Mucosa of descending colon (tissue), 3 donors: Measurements from ENCODE around the gene SLC37A2. TPM values are rescaled to one million over a fixed set of nuclear protein-coding genes. Genes with fewer than 3 reads are reported as not detected.

Experiments used
- ATAC-seq: fragments of 200-7000 bp; cut with Tn5 transposase; one replicate; pipeline ENCODE4 v1.9.1; 2020; ENCODE audit warnings: mild to moderate bottlenecking, moderate library complexity
- DNase-seq, 3 donors: peaks; one replicate each; pipeline ENCODE4 v3.0.0-alpha.2; 2020
- H3K36me3 ChIP-seq: fragments of 200-600 bp; one replicate; pipeline ENCODE4 v1.8.0; 2021; ENCODE audit warnings: low read depth, mild to moderate bottlenecking
- H3K4me1 ChIP-seq: fragments of 200-600 bp; one replicate; pipeline ENCODE4 v1.8.0; 2021; ENCODE audit warnings: low read depth, mild to moderate bottlenecking
- H3K4me3 ChIP-seq: fragments of 200-600 bp; one replicate; pipeline ENCODE4 v1.8.0; 2021; ENCODE audit warnings: mild to moderate bottlenecking
- H3K9me3 ChIP-seq: fragments of 200-600 bp; one replicate; pipeline ENCODE4 v1.8.0; 2021; ENCODE audit warnings: mild to moderate bottlenecking
- intact Hi-C, 2 donors: fragments of 100-400 bp; cut with DNase I in 1 of 2; cut with micrococcal nuclease in 1 of 2; formaldehyde crosslinking; loops; one replicate each; pipeline versions ENCODE4 v1.11.0 to v1.11.1; 2022; cut with DNase I, micrococcal nuclease
- total RNA-seq, 3 donors: library from RNA; stranded (reverse); fragmentation: NEBNext Ultra II Directional in 2 of 3; extraction: Animal tissue kit (Norgen Biotek cat#: 25700) in 2 of 3; gene quantifications; one replicate each; pipeline versions ENCODE4 v1.2.1 to v1.2.4, GENCODE V29; 2021 to 2023
- TF ChIP-seq, protein P1 (sequence below): fragments of 200-600 bp; IDR thresholded peaks from one replicate; pipeline ENCODE4 v1.8.0; 2022; ENCODE audit warnings: antibody characterized with exemption, mild to moderate bottlenecking
- donor health status: DM: no; HTN: no; CAD: no; lungs with moderate emphysema.
- donor health status: DM: no; HTN: no; CAD: no.
- donor health status: DM: no; HTN: yes; CAD: no.

The SLC37A2 gene
- total RNA-seq, 3 donors from 2014 or later: 4.3 to 10.5 (median 6.2) TPM

DNA sequence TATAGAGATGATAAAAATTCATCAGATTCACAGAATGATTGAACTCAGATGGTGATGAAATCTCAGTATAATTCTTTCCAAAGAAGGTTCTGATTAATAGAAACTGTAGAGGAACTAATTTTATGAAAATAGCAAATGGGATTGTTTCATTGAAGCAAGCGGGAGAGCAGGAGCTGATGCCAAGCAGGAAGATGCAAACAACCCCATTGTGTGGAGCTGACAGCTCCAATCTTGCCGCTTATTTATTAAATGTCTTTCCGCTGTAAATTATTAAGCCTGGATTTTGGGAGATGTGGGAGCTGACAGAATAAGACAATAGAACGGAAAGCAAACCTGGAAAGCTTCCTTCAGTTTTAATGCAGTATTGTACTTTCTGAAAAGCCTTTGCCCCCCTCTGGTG lies 54.3 kb downstream of the SLC37A2 start:
- H3K4me1 ChIP-seq: no peaks in the 10 kb centered on the region
- ATAC-seq: no peak
- H3K9me3 ChIP-seq: no peaks in the 10 kb centered on the region
- intact Hi-C loops: no loop called here
- DNase-seq: no peak
- TF ChIP-seq, protein P1, sequence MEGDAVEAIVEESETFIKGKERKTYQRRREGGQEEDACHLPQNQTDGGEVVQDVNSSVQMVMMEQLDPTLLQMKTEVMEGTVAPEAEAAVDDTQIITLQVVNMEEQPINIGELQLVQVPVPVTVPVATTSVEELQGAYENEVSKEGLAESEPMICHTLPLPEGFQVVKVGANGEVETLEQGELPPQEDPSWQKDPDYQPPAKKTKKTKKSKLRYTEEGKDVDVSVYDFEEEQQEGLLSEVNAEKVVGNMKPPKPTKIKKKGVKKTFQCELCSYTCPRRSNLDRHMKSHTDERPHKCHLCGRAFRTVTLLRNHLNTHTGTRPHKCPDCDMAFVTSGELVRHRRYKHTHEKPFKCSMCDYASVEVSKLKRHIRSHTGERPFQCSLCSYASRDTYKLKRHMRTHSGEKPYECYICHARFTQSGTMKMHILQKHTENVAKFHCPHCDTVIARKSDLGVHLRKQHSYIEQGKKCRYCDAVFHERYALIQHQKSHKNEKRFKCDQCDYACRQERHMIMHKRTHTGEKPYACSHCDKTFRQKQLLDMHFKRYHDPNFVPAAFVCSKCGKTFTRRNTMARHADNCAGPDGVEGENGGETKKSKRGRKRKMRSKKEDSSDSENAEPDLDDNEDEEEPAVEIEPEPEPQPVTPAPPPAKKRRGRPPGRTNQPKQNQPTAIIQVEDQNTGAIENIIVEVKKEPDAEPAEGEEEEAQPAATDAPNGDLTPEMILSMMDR: no peak
- no peaks in the 10 kb centered on the region for H3K36me3 ChIP-seq
- no peak overlapping the region for H3K4me3 ChIP-seq

DNA sequence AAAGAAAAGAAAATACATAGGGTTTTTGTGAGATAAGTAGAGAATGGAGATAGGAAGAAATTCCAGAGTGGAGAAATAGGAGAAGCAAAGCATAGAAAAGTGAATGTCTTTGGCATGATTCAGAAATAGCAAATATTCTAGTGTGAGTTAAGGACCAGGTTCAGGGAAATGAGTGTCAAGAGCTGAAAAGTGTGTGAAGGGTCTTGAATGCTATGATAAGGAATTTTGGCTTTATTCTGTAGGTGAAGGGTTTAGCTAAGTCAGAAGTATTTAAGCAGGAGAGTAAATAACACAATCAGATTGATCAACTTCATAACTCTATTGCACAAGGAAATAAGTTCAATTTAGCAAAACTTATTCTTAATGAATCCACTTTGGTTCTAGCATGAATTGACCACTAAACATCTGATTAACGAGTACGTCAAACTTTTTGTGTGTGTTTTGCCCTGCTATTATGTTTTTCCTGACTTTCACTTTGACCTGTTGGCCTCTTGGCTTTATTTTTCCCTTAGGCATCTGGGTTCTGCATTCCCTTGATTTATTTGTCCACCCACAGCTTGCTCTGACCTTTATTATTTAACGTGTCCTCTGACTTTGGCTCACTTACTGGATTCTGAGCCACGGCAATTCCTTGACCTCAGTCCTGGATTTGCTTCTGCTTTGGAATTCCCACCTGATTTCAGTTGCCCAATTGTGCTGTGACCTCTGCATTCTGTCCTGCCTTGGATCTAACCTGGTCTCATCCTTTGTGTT lies 60.3 kb downstream of the SLC37A2 start:
- DNase-seq (no peak), ATAC-seq (no peak)
- Histone ChIP-seq H3K4me3 (no peak overlapping the region), H3K9me3 (no peaks in the 10 kb centered on the region), H3K4me1 (no peaks in the 10 kb centered on the region), H3K36me3 (no peaks in the 10 kb centered on the region)
- TF ChIP-seq, protein P1: no peak
- intact Hi-C loops: no loop called here

DNA sequence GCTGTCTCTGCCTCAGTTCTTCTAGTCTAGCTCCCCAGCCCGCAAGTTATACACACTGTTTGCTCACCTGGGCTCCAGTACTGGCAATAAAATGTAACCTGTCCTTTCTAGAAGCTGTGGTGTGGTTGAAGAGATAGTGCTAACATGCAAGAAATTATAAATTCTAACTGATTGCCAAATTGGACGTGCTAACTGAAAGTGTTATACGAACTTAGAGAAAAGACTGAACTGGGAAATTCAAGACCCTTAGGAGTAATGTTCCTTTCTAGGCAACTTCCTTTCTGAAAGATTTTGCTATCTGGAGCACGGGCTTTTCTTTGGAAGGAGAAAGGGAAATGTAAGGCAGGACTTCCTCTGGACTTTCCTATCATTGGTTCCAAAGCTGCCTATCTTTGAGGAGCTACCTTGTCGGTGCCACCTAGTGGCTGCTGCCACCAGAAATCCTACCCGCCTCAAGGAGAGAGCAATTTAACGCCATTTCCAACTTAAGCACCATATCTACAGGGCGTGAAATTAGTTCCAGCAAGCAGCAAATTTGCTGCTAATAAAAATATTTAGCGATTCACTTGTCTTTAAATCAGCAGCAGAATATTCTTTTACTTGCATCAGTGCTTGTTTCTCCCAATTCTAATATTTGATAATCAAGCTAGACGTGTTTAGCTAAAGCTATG lies 61.0 kb downstream of the SLC37A2 start:
- no peak overlapping the region for H3K4me3 ChIP-seq

DNA sequence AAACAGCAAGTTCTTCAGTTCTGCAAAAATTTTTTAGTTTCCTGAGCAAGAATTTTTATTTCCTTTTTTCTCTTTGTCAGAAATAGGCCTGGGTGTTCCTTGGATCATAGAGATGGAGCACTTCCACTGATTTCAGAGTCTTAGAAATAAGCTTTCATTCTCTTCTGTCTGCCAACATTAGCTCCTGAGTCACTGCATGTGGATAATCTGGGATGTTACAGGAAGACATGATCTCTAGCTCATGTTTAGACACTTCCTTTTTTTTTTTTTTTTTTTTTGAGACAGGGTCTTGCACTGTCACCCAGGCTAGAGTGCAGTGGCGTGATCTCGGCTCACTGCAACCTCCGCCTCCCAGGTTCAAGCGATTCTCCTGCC lies 61.5 kb downstream of the SLC37A2 start:
- ATAC-seq (no peak), DNase-seq (no peak)
- Histone ChIP-seq H3K4me3 (no peak overlapping the region), H3K36me3 (no peaks in the 10 kb centered on the region), H3K4me1 (no peaks in the 10 kb centered on the region), H3K9me3 (no peaks in the 10 kb centered on the region)
- intact Hi-C loops: no loop called here
- TF ChIP-seq, protein P1: no peak

More for the DNA sequence above, 61.0 kb downstream of the SLC37A2 start:
- Histone ChIP-seq H3K9me3 (no peaks in the 10 kb centered on the region), H3K36me3 (no peaks in the 10 kb centered on the region), H3K4me1 (no peaks in the 10 kb centered on the region)
- intact Hi-C loops: no loop called here
- ATAC-seq: peak; percentile 82
- peak in 2 of 3 donors; percentile 51 to 62 for DNase-seq
- TF ChIP-seq, protein P1: no peak

DNA sequence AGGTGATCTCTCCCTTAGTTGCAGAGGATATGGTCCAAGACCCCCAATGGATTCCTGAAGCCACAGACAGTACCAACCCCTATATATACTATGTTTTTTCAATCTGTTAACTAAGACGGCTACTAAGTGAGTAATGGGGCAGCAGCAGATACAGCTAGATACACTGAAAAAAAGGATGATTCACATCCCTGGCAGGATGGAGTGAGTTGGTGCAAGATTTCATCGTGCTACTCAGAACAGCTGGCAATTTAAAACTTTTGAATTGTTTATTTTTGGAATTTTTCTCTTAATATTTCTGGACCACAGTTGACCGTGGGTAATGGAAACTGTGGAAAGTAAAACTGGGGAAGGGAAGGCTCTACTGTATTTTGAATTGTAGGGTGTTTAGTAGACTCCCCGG lies 65.3 kb downstream of the SLC37A2 start:
- H3K4me3 ChIP-seq: no peak overlapping the region
- TF ChIP-seq, protein P1: no peak
- no peak for ATAC-seq
- no peak for DNase-seq
- H3K36me3 ChIP-seq: no peaks in the 10 kb centered on the region
- intact Hi-C loops: no loop called here
- H3K4me1 ChIP-seq: no peaks in the 10 kb centered on the region
- no peaks in the 10 kb centered on the region for H3K9me3 ChIP-seq
